GM23338 (cell line): ENCODE results near the gene SEC63. TPM values are rescaled to one million over a fixed set of nuclear protein-coding genes. Genes with fewer than 3 reads are reported as not detected.

Experiments used
- ATAC-seq: fragments of 200-7000 bp; cut with Tn5 transposase; 3 replicates; pipeline ENCODE4 v1.9.1; 2020
- DNase-seq: peaks from one replicate; pipeline ENCODE4 v3.0.0-alpha.2; 2015; ENCODE audit warnings: low spot score
- H2AFZ ChIP-seq: fragments of 200-600 bp; sonication (generic); 2 replicates; pipeline ENCODE4 v1.8.0; 2016; ENCODE audit warnings: antibody characterized with exemption, mild to moderate bottlenecking, moderate library complexity
- H3F3A ChIP-seq: fragments of 200-600 bp; sonication (generic); replicated peaks from 2 replicates; pipeline ENCODE4 v1.8.0; 2017; ENCODE audit warnings: antibody characterized with exemption, mixed run types, low read depth
- H3K27ac ChIP-seq: fragments of 200-600 bp; sonication (generic); 2 replicates; pipeline ENCODE4 v1.6.1; 2016; ENCODE audit warnings: low read depth
- H3K27me3 ChIP-seq: fragments of 200-600 bp; sonication (generic); 2 replicates; pipeline ENCODE4 v1.8.0; 2016; ENCODE audit warnings: mild to moderate bottlenecking, mixed run types, moderate library complexity; ENCODE audit not compliant: insufficient read depth
- H3K36me3 ChIP-seq: fragments of 200-600 bp; sonication (generic); 2 replicates; pipeline ENCODE4 v1.8.0; 2016; ENCODE audit warnings: mild to moderate bottlenecking; ENCODE audit not compliant: insufficient read depth
- H3K4me1 ChIP-seq: fragments of 200-600 bp; sonication (generic); 2 replicates; pipeline ENCODE4 v1.8.0; 2016; ENCODE audit warnings: mild to moderate bottlenecking, moderate library complexity; ENCODE audit not compliant: insufficient read depth
- H3K4me2 ChIP-seq: fragments of 200-600 bp; sonication (generic); 2 replicates; pipeline ENCODE4 v1.7.1; 2017; ENCODE audit warnings: mixed run types
- H3K4me3 ChIP-seq: fragments of 200-600 bp; sonication (generic); 2 replicates; pipeline ENCODE4 v1.6.1; 2016; ENCODE audit warnings: mixed run types
- H3K79me2 ChIP-seq: fragments of 200-600 bp; sonication (generic); replicated peaks from 2 replicates; pipeline ENCODE4 v1.8.0; 2017; ENCODE audit warnings: mild to moderate bottlenecking; ENCODE audit not compliant: insufficient read depth
- H3K9me2 ChIP-seq: fragments of 200-600 bp; sonication (generic); 2 replicates; pipeline ENCODE4 v1.8.0; 2017; ENCODE audit not compliant: insufficient read depth
- H4K20me1 ChIP-seq: fragments of 200-600 bp; sonication (generic); replicated peaks from 2 replicates; pipeline ENCODE4 v1.8.0; 2017; ENCODE audit warnings: mild to moderate bottlenecking; ENCODE audit not compliant: insufficient read depth
- H3K27ac Mint-ChIP-seq: 2 replicates; pipeline ENCODE4 v1.8.0; 2020; ENCODE audit warnings: inconsistent platforms, mild to moderate bottlenecking, moderate library complexity, mixed read lengths
- H3K27me3 Mint-ChIP-seq: 3 replicates; pipeline ENCODE4 v1.8.0; 2022; ENCODE audit warnings: low read depth, mild to moderate bottlenecking, moderate library complexity, mixed read lengths, inconsistent platforms; ENCODE audit not compliant: insufficient read depth, poor library complexity
- H3K36me3 Mint-ChIP-seq: 3 replicates; pipeline ENCODE4 v1.8.0; 2021; ENCODE audit warnings: low read depth, mild to moderate bottlenecking, inconsistent platforms, moderate library complexity, mixed read lengths
- H3K4me1 Mint-ChIP-seq: 3 replicates; pipeline ENCODE4 v1.8.0; 2020; ENCODE audit warnings: mild to moderate bottlenecking, inconsistent platforms, mixed read lengths
- H3K4me3 Mint-ChIP-seq: 3 replicates; pipeline ENCODE4 v1.8.0; 2021; ENCODE audit warnings: moderate library complexity, mild to moderate bottlenecking, inconsistent platforms, mixed read lengths
- H3K9me3 Mint-ChIP-seq: 3 replicates; pipeline ENCODE4 v1.8.0; 2020; ENCODE audit warnings: moderate library complexity, mild to moderate bottlenecking, inconsistent platforms, mixed read lengths
- CREB1 ChIP-seq: fragments of 250-450 bp; sonication (Bioruptor Pico); IDR thresholded peaks from 2 replicates; pipeline ENCODE4 v1.5.0; 2020; ENCODE audit warnings: low read depth, mild to moderate bottlenecking, moderate library complexity
- EZH2 ChIP-seq: fragments of 200-600 bp; sonication (generic); IDR thresholded peaks from one replicate; pipeline ENCODE4 v1.8.0; 2017; ENCODE audit warnings: antibody characterized with exemption, mild to moderate bottlenecking, low read depth; ENCODE audit not compliant: unreplicated experiment
- JUNB ChIP-seq: IDR thresholded peaks from one replicate; pipeline ENCODE4 v1.6.1; 2016; ENCODE audit warnings: antibody characterized with exemption; ENCODE audit not compliant: unreplicated experiment
- NANOG ChIP-seq: IDR thresholded peaks from 2 replicates; pipeline ENCODE4 v1.6.1; 2016; ENCODE audit warnings: antibody characterized with exemption, borderline replicate concordance
- POLR2AphosphoS5 ChIP-seq: IDR thresholded peaks from 2 replicates; pipeline ENCODE4 v1.6.1; 2016; ENCODE audit warnings: antibody characterized with exemption, low read depth
- STAT1 ChIP-seq: IDR thresholded peaks from one replicate; pipeline ENCODE4 v1.6.1; 2016; ENCODE audit warnings: antibody characterized with exemption; ENCODE audit not compliant: unreplicated experiment
- ZNF331 ChIP-seq: fragments of 250-450 bp; sonication (Bioruptor Pico); IDR thresholded peaks from 2 replicates; pipeline ENCODE4 v1.5.0; 2020; ENCODE audit warnings: low read depth, mild to moderate bottlenecking, moderate library complexity
- polyA plus RNA-seq: library from polyadenylated mRNA; unstranded; fragments of >200 nt; fragmentation: Nextera tagmentation; extraction: Ambion mirVana; gene quantifications from 2 replicates; pipeline ENCODE4 v1.2.1, GENCODE V29; 2016
- total RNA-seq: library from RNA; depleted of rRNA; stranded (reverse); fragments of >200 nt; shearing (Covaris generic); gene quantifications from 2 replicates; pipeline ENCODE4 v1.2.3, GENCODE V29; 2014
- TF ChIP-seq, protein P1 (sequence below): IDR thresholded peaks from one replicate; pipeline ENCODE4 v1.6.1; 2018; ENCODE audit warnings: antibody characterized with exemption; ENCODE audit not compliant: unreplicated experiment
- TF ChIP-seq, protein P2 (sequence below), 2 experiments: fragments of 200-600 bp in 1 of 2; sonication (generic) in 1 of 2; conservative IDR thresholded peaks; 2 replicates each; pipeline versions ENCODE4 v1.5.1 to v1.6.1; 2016 to 2017; ENCODE audit warnings: antibody characterized with exemption in 2 of 2, low read depth in 2 of 2, mild to moderate bottlenecking in 2 of 2, moderate library complexity in 1 of 2
- TF ChIP-seq, protein P3 (sequence below): IDR thresholded peaks from 2 replicates; pipeline ENCODE4 v1.6.1; 2016; ENCODE audit warnings: antibody characterized with exemption

Gene SEC63
- total and polyA plus RNA-seq, 2 experiments from 2014 or later: 48.2 to 124 TPM

DNA sequence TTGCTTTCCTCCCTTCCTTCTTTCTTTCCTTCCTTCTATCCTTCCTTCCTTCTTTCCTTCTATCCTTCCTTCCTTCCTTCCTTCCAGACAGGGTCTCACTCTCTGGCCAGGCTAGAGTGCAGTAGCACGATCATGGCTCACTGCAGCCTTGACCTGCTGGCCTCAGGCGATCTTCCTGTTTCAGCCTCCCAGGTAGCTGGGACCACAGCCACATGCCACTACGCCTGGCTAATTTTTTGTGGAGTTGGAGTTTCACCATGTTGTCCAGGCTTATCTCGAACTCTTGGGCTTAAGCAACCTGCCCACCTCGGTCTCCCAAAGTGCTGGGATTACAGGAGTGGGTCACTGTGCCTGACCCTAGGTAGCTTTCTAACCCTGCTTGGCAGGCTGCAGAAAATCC is 12.2 kb upstream of the SEC63 start:
- no peaks in the 10 kb centered on the region for H3K36me3 Mint-ChIP-seq
- no peaks in the 10 kb centered on the region for H3K79me2 ChIP-seq
- no peak overlapping the region for H3K4me2 ChIP-seq
- H3F3A ChIP-seq: no peaks in the 10 kb centered on the region
- no peaks in the 10 kb centered on the region for H3K36me3 ChIP-seq
- peaks cover 14% of the 10 kb centered on the region for H3K4me1 ChIP-seq
- H4K20me1 ChIP-seq: no peaks in the 10 kb centered on the region
- DNase-seq (no peak), ATAC-seq (no peak)
- no peaks in the 10 kb centered on the region for H3K9me2 ChIP-seq
- H3K4me1 Mint-ChIP-seq: peaks cover 23% of the 10 kb centered on the region
- no peak overlapping the region for H3K27ac ChIP-seq
- no peak overlapping the region; the same call in 1 of the 2 replicates for H2AFZ ChIP-seq
- H3K9me3 Mint-ChIP-seq: no peaks in the 10 kb centered on the region; the same call in 2 of the 3 replicates
- peaks cover 2% of the 10 kb centered on the region for H3K27me3 Mint-ChIP-seq
- no peaks in the 10 kb centered on the region for H3K27me3 ChIP-seq
- no peak overlapping the region for H3K4me3 Mint-ChIP-seq
- no peak overlapping the region for H3K27ac Mint-ChIP-seq
- TF ChIP-seq, protein P1, sequence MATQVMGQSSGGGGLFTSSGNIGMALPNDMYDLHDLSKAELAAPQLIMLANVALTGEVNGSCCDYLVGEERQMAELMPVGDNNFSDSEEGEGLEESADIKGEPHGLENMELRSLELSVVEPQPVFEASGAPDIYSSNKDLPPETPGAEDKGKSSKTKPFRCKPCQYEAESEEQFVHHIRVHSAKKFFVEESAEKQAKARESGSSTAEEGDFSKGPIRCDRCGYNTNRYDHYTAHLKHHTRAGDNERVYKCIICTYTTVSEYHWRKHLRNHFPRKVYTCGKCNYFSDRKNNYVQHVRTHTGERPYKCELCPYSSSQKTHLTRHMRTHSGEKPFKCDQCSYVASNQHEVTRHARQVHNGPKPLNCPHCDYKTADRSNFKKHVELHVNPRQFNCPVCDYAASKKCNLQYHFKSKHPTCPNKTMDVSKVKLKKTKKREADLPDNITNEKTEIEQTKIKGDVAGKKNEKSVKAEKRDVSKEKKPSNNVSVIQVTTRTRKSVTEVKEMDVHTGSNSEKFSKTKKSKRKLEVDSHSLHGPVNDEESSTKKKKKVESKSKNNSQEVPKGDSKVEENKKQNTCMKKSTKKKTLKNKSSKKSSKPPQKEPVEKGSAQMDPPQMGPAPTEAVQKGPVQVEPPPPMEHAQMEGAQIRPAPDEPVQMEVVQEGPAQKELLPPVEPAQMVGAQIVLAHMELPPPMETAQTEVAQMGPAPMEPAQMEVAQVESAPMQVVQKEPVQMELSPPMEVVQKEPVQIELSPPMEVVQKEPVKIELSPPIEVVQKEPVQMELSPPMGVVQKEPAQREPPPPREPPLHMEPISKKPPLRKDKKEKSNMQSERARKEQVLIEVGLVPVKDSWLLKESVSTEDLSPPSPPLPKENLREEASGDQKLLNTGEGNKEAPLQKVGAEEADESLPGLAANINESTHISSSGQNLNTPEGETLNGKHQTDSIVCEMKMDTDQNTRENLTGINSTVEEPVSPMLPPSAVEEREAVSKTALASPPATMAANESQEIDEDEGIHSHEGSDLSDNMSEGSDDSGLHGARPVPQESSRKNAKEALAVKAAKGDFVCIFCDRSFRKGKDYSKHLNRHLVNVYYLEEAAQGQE: no peak
- TF ChIP-seq STAT1 (no peak), JUNB (no peak), EZH2 (no peak), ZNF331 (no peak), POLR2AphosphoS5 (no peak), CREB1 (CRISPR knock-in tag) (no peak), NANOG (no peak)
- TF ChIP-seq, protein P2, sequence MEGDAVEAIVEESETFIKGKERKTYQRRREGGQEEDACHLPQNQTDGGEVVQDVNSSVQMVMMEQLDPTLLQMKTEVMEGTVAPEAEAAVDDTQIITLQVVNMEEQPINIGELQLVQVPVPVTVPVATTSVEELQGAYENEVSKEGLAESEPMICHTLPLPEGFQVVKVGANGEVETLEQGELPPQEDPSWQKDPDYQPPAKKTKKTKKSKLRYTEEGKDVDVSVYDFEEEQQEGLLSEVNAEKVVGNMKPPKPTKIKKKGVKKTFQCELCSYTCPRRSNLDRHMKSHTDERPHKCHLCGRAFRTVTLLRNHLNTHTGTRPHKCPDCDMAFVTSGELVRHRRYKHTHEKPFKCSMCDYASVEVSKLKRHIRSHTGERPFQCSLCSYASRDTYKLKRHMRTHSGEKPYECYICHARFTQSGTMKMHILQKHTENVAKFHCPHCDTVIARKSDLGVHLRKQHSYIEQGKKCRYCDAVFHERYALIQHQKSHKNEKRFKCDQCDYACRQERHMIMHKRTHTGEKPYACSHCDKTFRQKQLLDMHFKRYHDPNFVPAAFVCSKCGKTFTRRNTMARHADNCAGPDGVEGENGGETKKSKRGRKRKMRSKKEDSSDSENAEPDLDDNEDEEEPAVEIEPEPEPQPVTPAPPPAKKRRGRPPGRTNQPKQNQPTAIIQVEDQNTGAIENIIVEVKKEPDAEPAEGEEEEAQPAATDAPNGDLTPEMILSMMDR (conservative IDR thresholded peaks at IDR 0.05; ENCODE audit: low read depth in 2 of 2): no peak
- TF ChIP-seq, protein P3, sequence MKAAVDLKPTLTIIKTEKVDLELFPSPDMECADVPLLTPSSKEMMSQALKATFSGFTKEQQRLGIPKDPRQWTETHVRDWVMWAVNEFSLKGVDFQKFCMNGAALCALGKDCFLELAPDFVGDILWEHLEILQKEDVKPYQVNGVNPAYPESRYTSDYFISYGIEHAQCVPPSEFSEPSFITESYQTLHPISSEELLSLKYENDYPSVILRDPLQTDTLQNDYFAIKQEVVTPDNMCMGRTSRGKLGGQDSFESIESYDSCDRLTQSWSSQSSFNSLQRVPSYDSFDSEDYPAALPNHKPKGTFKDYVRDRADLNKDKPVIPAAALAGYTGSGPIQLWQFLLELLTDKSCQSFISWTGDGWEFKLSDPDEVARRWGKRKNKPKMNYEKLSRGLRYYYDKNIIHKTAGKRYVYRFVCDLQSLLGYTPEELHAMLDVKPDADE: no peak
- no peak overlapping the region for H3K4me3 ChIP-seq

- H3F3A ChIP-seq: no peaks in the 10 kb centered on the region
- H3K27ac Mint-ChIP-seq: no peak overlapping the region
- H3K27ac ChIP-seq: no peak overlapping the region
- ATAC-seq (no peak), DNase-seq (no peak)
- H3K36me3 Mint-ChIP-seq: no peaks in the 10 kb centered on the region
- peak overlapping the region; percentile 92 for H2AFZ ChIP-seq
- no peak overlapping the region for H3K4me3 ChIP-seq
- no peaks in the 10 kb centered on the region; the same call in 2 of the 3 replicates for H3K9me3 Mint-ChIP-seq
- H3K4me1 Mint-ChIP-seq: peaks cover 31% of the 10 kb centered on the region
- H3K4me1 ChIP-seq: peaks cover 14% of the 10 kb centered on the region
- peaks cover 2% of the 10 kb centered on the region for H3K27me3 Mint-ChIP-seq
- H3K4me2 ChIP-seq: no peak overlapping the region
- no peaks in the 10 kb centered on the region for H3K36me3 ChIP-seq
- no peak overlapping the region for H3K4me3 Mint-ChIP-seq
- no peaks in the 10 kb centered on the region for H3K27me3 ChIP-seq
- no peaks in the 10 kb centered on the region for H3K9me2 ChIP-seq
- H4K20me1 ChIP-seq: no peaks in the 10 kb centered on the region
- H3K79me2 ChIP-seq: no peaks in the 10 kb centered on the region
- TF ChIP-seq, protein P3: no peak
- TF ChIP-seq JUNB: no peak
Measured at GRCh38 chr6:107968081-107968480, 10.1 kb upstream of the SEC63 start.
